ENCODE results near the gene SUPT4H1.

The SUPT4H1 gene

DNA sequence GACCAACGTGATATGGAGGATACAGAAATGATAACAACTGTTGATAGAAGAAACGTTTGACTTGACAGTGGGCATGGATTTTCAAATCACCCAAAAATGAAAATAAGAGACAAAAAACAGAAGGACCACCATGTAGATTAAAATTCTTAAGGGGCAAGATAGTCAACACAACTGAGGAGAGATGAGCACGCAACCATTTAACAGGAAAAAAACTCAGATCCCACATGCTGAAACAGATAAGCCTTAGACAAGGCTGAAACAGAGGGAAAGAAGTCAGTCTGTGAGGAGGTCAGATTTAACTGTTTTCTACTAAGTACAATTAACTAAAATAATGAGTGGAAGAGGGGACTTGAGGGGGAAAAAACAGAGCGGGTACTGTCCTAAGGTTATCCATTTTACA is 44.2 kb upstream of the SUPT4H1 start:
- Histone ChIP-seq H3K36me3 (no peaks in the 10 kb centered on the region), H3K27me3 (peaks cover 0 to 10% of the 10 kb centered on the region in 2 donors), H3K4me3 (no peak overlapping the region), H3K4me1 (no peaks in the 10 kb centered on the region), H3K9me3 (no peaks in the 10 kb centered on the region), H3K27ac (no peak overlapping the region)
- intact Hi-C loops (cut with DNase I; ENCODE audit: low total_unique reads) = no loop called here
- no peak for DNase-seq
- TF ChIP-seq, protein P1, sequence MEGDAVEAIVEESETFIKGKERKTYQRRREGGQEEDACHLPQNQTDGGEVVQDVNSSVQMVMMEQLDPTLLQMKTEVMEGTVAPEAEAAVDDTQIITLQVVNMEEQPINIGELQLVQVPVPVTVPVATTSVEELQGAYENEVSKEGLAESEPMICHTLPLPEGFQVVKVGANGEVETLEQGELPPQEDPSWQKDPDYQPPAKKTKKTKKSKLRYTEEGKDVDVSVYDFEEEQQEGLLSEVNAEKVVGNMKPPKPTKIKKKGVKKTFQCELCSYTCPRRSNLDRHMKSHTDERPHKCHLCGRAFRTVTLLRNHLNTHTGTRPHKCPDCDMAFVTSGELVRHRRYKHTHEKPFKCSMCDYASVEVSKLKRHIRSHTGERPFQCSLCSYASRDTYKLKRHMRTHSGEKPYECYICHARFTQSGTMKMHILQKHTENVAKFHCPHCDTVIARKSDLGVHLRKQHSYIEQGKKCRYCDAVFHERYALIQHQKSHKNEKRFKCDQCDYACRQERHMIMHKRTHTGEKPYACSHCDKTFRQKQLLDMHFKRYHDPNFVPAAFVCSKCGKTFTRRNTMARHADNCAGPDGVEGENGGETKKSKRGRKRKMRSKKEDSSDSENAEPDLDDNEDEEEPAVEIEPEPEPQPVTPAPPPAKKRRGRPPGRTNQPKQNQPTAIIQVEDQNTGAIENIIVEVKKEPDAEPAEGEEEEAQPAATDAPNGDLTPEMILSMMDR (IDR thresholded peaks at IDR 0.05) = no peak

DNA sequence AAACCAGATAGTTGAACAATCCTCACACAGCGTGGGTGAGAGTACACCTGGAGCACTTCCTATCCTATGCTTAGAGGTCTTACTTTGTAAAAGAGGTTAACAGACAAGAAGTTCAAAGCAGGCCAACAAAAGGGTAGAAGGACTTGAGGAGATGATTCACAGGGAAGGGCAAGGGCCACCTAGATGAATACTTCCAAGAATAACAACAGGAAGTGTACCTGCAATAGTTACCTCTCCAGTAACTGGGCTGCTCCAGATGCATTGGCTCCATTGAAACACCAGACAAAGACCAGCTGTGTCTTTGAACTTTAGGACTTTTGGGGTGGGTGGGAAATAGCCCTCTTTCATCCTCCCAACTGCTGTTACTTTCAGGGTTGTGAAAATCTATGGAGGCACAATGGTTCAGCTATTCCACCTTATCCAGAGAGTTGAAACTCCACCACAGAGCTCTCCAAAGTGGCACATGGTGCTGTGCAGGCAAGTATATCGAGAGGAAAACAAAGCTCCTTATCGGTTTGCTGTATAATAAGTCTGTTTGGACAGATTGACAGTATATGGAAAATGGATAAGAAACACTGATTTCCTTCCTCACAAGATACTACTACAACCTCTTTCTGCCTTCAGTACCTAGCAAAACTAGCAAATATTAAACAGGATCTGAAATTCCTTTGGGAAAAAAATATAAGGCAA is 42.7 kb upstream of the SUPT4H1 start:
- peaks cover 0 to 10% of the 10 kb centered on the region in 2 donors for H3K27me3 ChIP-seq
- no peak overlapping the region for H3K27ac ChIP-seq
- H3K9me3 ChIP-seq = no peaks in the 10 kb centered on the region
- no peak for DNase-seq
- H3K4me3 ChIP-seq = no peak overlapping the region
- H3K4me1 ChIP-seq = no peaks in the 10 kb centered on the region
- intact Hi-C loops (cut with DNase I; ENCODE audit: low total_unique reads) = no loop called here
- TF ChIP-seq, protein P1 (IDR thresholded peaks at IDR 0.05) = no peak
- no peaks in the 10 kb centered on the region for H3K36me3 ChIP-seq

DNA sequence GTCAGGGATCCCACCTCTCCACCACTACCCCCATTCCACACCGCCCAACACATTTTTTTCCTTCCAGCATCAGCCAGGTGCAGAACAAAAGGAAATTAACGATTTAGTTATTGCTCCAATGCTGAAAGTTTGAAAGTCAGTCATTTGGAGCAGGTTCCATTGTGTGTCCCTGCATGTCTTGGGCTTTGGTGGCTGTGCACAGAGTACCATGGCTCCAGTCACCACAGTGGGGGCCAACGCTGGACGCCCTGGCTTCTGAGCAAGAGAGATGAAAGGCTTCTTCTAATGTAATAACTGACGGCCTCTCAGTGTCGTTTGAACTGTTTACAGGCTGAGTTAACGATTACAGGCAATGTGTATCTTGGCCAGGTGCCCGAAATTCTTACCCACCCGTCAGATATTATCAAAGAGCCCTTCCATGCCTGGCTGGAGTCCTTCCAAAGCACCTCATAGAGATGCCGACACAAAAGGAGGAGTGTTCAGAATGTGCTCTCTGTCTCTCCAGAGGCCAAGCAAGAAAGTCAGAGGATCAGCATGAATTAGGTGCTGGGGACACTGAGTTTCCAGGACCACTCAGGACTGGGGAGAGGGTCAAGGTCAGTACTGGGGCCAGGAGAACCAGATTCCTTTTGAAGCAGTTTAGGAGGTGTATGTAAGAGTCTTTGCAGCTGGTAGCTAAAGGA is 39.4 kb upstream of the SUPT4H1 start:
- Histone ChIP-seq H3K9me3 (no peaks in the 10 kb centered on the region), H3K27me3 (peaks cover 0 to 8% of the 10 kb centered on the region in 2 donors), H3K27ac (no peak overlapping the region), H3K36me3 (no peaks in the 10 kb centered on the region), H3K4me3 (no peak overlapping the region), H3K4me1 (no peaks in the 10 kb centered on the region)
- DNase-seq = no peak
- TF ChIP-seq, protein P1 (IDR thresholded peaks at IDR 0.05) = no peak
- intact Hi-C loops (cut with DNase I; ENCODE audit: low total_unique reads) = no loop called here

DNA sequence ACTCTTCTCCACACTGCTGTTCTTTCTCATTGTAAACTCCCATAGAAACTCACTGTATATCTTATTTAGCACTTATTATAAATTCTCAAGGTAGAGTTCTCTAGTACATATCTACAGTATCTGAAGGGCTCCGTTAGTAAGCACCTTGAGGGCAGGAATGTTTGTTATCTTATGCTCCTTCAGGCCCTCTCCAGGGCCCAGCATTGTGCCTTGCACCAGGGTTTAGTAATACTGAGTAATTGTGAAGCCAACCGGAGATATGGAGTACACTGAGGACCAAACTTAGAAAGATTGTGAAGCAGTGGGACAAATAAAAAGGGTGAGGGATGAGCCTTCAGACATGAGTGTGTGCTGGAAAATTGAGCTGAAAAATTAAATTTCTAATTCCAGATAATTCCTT is 38.9 kb upstream of the SUPT4H1 start:
- Histone ChIP-seq H3K27ac (no peak overlapping the region), H3K4me3 (no peak overlapping the region), H3K27me3 (peaks cover 0 to 8% of the 10 kb centered on the region in 2 donors), H3K4me1 (no peaks in the 10 kb centered on the region), H3K9me3 (no peaks in the 10 kb centered on the region), H3K36me3 (no peaks in the 10 kb centered on the region)
- no peak for DNase-seq
- intact Hi-C loops (cut with DNase I; ENCODE audit: low total_unique reads) = no loop called here
- TF ChIP-seq, protein P1 (IDR thresholded peaks at IDR 0.05) = no peak

DNA sequence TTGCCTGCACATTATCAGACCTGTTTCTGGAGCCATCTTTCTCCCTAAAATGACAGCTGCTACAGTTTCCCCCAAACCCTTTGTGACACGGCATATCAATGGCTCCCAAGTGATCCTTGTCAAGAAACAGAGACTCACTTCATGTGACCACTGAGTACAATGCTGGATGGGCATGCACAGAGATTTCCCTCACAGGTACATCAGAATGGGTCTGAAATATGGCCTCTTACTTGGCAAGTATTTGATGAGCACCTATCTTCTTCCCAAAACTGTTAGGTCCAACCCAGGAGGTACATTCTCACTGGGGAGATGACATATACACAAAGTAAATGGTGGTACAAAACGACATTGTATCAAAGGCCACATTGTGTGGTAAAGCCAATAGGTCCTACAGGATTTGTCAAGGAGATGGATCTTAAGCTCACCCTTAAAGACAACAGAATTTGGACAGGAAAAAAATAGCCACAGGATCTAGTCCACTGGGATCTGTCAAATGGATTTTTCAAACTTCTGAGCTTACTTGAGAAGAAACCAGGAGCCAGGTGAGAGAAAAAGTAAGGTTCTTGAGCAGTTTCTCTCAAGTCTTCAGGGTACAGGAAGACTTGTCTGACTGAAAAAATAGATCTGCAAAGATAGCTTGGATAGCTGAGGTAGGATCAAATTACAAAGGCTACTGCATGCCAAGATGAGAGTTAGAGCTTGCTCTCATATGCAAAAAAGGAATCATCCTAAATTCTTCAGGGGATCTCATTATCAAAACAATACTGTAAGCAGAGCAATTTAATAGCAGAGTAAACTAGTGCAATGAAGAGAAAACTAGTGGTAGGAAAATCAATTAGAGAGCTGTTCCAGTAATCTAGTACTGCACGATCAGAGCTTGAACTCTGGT is 36.5 kb upstream of the SUPT4H1 start:
- TF ChIP-seq, protein P1 (IDR thresholded peaks at IDR 0.05) = no peak
- no peak for DNase-seq
- Histone ChIP-seq H3K27me3 (peaks cover 0 to 8% of the 10 kb centered on the region in 2 donors), H3K4me3 (no peak overlapping the region), H3K9me3 (no peaks in the 10 kb centered on the region), H3K27ac (no peak overlapping the region), H3K4me1 (no peaks in the 10 kb centered on the region), H3K36me3 (no peaks in the 10 kb centered on the region)
- intact Hi-C loops (cut with DNase I; ENCODE audit: low total_unique reads) = no loop called here

Measured in tibial artery (tissue), 4 donors.